GM18502 (cell line): ENCODE data around the gene KBTBD12.

Experiments used
- ATAC-seq: cut with Tn5 transposase; IDR thresholded peaks from one replicate; pipeline ENCODE4 v1.9.1; 2021; ENCODE audit warnings: mild to moderate bottlenecking; ENCODE audit not compliant: unreplicated experiment, poor library complexity

KBTBD12 gene

DNA sequence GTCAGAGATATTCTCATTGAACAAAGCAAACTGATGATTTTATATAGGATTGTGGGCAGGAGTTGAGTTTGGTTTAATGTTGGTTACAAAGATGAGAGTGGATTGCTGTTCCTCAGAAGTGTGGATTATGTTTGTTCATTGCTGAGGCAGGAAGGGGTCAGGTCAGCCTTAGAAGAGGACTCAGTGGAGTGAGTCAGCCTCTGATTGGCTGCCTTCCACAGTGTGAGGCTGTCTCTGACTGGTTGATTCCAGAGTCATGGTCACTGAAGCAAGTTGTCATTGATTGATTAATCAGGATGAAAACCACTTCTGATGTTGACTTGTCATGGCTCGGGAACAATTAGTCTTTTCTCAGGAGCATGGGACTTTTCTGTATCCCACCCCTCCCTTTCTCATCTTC lies 36.2 kb downstream of the KBTBD12 start:
- no peak for ATAC-seq

GRCh38 chr3:127953091-127954035 lies 38.3 kb downstream of the KBTBD12 start:
- no peak for ATAC-seq

GRCh38 chr3:127954640-127955039 lies 39.6 kb downstream of the KBTBD12 start:
- ATAC-seq: no peak

- ATAC-seq: no peak
Observed at GRCh38 chr3:127955728-127956127, 40.7 kb downstream of the KBTBD12 start.

DNA sequence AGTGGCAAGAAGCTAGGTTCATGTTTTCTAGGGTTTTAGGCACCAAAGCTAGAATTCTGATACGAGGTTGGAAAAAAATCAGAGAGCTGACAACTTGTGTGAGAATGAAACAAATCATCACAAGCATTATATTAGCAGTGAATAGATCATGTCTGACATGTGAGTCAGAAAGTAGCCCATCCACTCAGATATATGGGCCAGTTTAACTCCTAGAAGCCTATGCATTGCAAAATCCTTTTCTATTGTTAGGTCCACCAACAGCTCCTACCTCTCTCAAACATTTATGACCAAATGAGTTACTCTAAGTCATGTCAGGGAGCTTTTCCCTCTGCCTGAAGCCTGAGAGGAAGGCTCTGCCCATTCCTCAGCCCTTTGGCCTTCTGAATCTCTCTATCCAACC lies 44.0 kb downstream of the KBTBD12 start:
- ATAC-seq: no peak

- ATAC-seq: no peak
Observed at GRCh38 chr3:127959873-127960272, 44.8 kb downstream of the KBTBD12 start.

DNA sequence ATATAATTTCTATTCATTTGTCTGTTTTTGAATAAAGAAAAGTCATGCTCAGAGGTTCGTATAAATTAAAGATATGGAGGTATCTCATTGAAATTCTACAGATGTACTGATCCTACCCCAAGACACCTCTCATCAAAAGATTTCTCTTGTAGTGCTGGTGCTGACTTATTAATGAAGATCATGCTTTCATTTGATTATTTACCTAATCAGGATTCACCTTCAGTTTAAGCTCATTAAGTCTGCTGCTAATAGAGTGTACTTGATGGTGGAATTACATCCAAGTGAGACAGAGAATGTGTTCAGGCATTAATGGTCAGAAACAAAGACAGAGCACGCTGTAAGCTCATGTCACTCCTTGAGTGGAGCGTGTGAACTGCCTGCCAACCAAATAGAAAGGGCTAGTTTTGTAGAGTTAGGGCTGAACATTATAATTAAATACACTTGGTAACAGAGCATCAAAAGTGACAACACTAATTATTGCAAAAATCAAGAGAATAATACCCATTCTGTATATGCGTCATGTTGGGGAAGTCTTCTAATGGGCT lies 45.5 kb downstream of the KBTBD12 start:
- ATAC-seq: no peak

- ATAC-seq: no peak
Observed at GRCh38 chr3:127961124-127961523, 46.1 kb downstream of the KBTBD12 start.

GRCh38 chr3:127961963-127962362 lies 46.9 kb downstream of the KBTBD12 start:
- no peak for ATAC-seq

GRCh38 chr3:127962937-127963336 lies 47.9 kb downstream of the KBTBD12 start:
- no peak for ATAC-seq

DNA sequence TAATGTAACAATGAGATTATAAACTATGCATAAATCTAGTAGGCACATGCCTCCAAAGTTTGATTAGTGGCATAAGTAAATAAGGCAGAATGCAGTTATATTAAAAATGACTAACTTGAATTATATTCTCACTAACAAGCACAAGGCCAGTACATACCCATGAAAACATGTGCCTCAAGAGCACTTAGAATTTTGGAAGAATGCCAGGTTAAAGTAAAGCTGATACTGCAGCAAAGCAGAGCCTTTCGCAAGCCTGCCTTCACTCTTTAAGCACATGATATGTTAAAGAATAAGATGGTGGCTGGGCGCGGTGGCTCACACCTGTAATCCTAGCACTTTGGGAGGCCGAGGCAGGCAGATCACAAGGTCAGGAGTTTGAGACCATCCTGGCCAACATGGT lies 49.0 kb downstream of the KBTBD12 start:
- ATAC-seq: no peak

GRCh38 chr3:127964816-127965215 lies 49.8 kb downstream of the KBTBD12 start:
- ATAC-seq: no peak

GRCh38 chr3:127967316-127967715 lies 52.3 kb downstream of the KBTBD12 start:
- no peak for ATAC-seq

- ATAC-seq: no peak
Observed at GRCh38 chr3:127970966-127971592, 56.0 kb downstream of the KBTBD12 start.

DNA sequence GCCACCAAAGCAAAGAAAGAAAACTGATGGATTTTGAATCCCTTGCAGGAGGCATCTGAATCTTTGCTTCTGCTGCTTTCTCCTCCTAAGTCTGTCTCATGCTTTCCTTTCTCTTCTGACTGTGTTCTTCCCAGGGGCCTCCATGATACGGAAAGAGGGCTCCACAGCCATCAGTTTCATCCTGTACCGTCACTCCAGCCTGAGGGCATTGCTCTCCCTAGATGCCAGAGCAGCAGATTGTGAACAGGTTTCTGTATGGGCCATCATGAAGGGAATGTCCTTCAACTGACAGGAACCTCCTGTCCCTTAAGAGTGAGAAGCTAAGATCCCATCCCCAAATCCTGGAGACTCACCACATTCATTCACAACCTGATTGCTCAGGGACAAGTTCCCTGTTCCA lies 59.2 kb downstream of the KBTBD12 start:
- no peak for ATAC-seq

GRCh38 chr3:127975153-127976029 lies 60.4 kb downstream of the KBTBD12 start:
- ATAC-seq: no peak

GRCh38 chr3:127978636-127979035 lies 63.6 kb downstream of the KBTBD12 start:
- ATAC-seq: no peak

DNA sequence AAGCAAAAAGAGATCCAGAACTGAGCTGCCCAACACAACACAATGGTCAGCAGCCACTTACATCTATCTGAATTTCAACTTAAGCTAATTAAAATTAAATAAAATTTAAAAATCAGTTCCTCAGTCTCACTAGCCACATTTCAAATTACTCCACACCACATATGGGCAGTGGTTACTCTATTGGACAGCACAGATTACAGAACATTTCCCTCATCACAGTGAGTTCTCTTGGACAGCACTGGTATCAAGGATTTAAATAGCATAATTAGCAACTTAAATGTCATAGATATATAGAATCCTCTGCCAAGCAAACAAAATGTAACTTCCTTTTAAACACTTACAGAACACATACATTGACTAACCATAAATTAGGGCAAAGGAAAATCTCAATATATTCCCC lies 64.4 kb downstream of the KBTBD12 start:
- ATAC-seq: no peak

DNA sequence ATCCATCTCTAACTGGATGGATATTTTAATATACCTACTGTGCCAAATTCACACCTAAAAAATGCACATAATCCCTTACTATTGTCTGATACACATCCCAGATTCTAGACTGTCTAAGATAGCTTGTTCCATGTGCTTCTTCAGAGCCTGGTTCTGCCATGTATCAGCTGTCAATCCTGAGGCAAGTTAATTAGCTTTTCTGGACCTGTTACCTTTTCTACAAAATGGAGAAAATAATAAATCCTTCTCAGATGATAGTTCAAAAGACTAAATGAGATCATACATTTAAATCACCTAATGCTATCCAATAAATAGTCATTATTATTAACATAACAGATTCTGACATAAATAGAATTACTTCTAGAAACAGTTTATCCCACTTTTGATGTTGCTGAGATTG lies 66.1 kb downstream of the KBTBD12 start:
- no peak for ATAC-seq

DNA sequence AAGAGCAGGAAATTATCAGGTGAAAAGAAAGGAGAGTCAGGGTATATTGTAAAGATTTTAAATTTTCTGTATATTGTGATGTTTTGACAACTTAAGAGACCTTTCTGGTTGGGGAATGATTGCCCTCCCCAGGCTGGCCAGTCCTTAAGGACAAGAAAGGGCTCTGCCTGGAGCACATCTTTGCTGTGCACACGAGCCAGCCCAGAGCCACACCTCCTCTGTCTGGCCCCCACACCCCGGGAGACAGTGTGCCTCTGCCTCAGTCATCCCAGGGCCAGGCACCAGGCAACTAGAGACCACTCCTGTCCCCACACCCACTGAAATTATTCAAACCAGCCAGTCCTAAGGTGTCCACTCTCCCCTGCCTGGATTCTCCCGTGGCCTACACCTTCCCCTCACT lies 67.1 kb downstream of the KBTBD12 start:
- ATAC-seq: no peak
